Medulla oblongata (tissue), 1 donor: ENCODE measurements around the gene TACC2.

Source experiments
- DNase-seq: peaks from one replicate; pipeline ENCODE4 v3.0.0-alpha.2; 2015; ENCODE audit errors: extremely low spot score

Gene TACC2

GRCh38 chr10:122296363-122297120 is 307.6 kb downstream of the TACC2 start:
- DNase-seq: no peak

DNA sequence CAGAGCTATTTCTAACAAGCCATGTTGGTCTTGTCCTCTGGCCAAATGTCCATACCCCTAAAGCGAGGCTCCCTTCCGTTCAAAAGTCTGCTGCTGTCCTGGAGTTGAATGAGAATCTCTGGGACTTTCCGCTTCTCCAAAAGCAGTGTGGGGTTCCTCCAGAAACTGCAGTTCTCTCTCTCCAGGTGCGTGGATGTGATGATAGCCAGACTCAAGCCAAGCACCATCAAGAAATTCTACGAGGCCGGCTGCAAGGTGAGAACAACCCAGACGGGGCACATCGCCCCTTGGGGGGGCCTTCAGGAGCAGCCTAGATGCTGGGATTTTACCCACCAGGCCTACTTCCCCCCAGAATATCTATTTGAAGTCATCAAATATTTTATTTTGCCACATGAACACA is 308.6 kb downstream of the TACC2 start:
- no peak for DNase-seq

DNA sequence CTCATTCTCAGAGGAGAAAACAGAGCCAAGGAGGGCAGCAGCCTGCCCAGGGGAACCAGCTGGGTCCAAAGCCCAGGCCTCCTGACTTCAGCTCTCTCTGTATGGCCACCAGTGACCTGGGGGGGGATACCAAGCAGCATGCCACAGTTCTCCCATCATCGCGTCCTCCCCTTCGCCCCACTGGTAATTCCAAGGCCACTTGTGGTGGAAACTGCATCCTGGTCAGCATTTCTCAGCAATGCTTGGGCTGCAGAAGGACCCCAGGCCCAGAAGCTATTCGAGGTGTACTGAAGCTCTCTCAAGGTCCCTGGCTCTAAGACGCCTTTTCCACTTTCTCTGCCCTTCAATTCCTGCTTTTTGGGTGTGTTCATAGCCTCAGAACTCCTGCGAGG is 309.2 kb downstream of the TACC2 start:
- DNase-seq: no peak

DNA sequence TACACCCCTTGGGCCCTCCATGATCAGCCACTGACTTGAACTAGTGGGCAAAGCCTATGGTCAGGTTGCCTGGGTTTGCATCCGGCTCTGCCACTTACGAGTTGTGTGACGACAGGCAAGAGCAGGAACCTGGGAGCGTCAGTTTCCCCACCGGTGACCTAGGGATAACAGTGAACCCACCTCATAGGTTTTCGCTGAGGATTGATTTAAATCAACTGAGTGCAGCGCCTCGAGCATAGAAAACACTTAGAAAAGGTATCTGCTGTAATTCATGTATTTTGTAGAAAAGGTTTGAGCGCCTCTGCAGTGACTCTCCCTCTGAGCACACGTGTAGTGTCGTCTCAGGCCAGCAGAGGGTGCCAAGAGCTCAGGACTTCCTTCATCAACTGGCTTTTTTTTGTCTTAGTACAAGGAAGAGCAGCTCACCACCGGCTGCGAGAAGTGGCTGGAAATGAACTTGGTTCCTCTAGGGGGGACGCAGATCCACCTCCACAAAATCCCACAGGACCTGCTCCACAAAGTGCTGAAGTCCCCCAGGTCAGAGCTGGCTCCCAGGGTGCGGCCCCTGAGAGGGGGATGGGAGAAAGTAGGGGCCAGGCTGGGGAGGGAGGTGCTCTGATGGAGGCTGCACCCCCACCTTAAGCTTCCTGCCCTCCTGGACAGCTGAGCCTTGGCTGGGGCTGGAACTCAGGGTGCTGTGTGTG is 309.8 kb downstream of the TACC2 start:
- DNase-seq: peak; percentile 91

GRCh38 chr10:122299423-122300075 is 310.6 kb downstream of the TACC2 start:
- no peak for DNase-seq

GRCh38 chr10:122301055-122301810 is 312.3 kb downstream of the TACC2 start:
- no peak for DNase-seq

DNA sequence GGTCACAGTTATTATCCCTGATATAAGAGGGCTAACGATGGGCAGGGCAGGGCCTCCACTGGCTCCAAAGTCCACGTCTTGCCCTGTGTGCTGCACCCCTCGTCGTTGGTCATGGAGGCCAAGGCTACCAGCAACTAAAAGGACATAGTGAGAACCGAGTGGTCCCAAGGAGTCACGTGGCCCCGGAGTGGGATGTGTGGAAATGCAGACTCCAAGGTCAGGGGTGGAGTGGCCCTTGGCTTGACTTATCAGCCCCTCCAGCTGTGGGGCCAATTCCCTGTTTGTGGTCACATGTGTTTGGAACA is 312.8 kb downstream of the TACC2 start:
- no peak for DNase-seq

DNA sequence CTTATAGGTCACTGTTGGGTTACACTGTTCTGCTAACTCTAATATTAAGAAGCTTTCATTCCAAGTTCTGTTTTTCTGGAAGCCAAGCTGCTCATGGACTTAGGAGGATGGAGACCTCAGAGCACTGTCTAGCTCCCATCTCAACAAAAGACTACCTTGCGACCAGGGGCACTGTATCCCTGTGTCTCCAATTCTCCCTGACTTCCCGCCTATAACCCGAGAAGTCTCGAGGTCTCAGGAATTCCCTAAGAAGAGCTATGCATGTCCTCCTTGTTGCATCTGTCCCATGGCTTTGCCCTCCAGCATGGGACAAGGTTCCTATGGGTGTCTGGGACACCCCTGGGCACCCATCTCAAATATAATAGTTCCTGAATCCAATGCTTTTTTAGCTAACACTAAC is 313.4 kb downstream of the TACC2 start:
- no peak for DNase-seq

DNA sequence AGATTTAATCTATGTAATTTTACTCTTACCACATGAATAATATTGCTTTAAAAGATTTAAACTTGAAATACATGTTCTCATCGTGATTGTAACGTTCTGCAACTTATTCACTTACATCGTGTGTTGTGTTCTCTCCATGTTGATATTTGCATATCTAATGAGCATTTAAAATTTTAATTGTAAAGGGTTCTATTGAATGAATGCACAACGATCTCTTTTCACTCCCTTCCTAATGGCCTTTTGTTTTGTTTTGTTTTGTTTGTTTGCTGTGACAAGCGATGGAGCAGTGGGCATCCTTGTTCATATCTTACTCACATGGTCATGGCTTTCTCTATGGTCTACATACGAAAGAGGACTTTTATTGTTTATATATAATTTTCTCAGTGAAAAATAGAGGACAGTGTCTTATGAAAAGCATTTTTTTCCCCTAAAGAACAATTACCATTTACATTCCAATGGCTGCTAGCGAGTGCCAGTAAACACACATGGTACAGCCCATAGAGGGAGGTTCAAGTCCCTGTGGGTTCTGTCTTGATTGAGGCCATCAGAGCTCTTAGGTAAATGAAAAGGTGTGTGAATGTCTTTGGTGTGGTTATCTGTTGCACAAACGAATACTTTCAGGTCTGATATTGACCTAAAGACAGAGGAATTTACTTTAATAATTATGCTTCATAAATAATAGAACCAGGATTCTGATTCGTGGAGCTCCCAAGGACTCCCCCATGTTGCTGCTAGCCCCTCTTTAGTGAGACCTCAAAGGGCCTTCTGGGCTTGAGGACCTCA is 314.5 kb downstream of the TACC2 start:
- peak; percentile 76 for DNase-seq
